Measurements from ENCODE around the gene ACER3. TPM values are rescaled to one million over a fixed set of nuclear protein-coding genes. Genes with fewer than 3 reads are reported as not detected.

Gene ACER3
- total RNA-seq, 1 experiment from 2014 or later, result 26.2 TPM

DNA sequence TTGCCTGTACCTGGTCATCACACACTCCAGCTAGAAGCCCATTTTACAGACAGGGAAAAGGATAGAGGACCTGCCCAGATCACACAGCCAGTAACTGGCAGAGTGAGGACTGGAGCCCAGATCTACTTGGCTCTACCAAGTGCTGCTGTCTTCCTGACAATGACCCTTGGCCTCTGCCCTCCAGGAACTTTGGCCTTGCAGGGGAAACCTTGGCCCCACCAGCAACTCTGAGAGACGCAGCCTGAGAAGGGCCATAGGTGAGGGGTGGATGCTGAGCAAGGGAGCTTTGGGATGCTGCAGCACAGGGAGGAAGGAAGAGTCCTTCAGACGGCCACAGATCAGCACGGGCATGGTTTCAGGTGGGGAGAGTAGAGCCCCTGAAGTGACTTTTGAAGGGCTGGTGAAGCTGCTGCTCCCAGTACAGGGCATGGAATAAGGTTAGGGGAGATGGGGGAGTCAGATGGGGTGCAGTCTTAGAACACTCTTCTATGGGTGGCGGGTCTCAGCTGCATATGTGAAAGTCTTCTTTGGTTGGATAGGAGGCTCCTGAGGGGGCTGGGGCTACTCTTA, 204.0 kb downstream of the ACER3 start:
- in situ Hi-C loops (cut with HindIII; ENCODE audit: low sequenced_read_pairs), result no loop called here

DNA sequence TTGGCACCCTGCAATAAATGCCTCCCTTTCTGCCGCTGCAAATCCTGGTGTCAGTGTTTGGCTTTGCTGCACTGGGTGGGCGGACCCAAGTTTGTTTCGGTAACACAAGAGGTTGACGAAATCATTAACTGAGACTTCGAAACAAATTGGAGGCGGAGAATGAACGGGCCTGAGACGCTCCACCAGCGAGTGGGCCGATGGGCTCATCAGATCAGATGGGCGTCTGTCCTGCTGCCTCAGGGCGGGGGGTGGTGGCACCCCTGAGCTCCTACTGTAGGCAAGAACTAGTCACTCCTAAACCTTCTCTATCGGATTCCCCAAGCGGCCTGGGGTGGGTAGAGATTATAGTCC, 205.1 kb downstream of the ACER3 start:
- in situ Hi-C loops (cut with HindIII; ENCODE audit: low sequenced_read_pairs), result no loop called here
- DNase-seq (ENCODE audit: low spot score), result peak; percentile 29

More for the DNA sequence above, 204.0 kb downstream of the ACER3 start:
- DNase-seq (ENCODE audit: low spot score), result no peak

DNA sequence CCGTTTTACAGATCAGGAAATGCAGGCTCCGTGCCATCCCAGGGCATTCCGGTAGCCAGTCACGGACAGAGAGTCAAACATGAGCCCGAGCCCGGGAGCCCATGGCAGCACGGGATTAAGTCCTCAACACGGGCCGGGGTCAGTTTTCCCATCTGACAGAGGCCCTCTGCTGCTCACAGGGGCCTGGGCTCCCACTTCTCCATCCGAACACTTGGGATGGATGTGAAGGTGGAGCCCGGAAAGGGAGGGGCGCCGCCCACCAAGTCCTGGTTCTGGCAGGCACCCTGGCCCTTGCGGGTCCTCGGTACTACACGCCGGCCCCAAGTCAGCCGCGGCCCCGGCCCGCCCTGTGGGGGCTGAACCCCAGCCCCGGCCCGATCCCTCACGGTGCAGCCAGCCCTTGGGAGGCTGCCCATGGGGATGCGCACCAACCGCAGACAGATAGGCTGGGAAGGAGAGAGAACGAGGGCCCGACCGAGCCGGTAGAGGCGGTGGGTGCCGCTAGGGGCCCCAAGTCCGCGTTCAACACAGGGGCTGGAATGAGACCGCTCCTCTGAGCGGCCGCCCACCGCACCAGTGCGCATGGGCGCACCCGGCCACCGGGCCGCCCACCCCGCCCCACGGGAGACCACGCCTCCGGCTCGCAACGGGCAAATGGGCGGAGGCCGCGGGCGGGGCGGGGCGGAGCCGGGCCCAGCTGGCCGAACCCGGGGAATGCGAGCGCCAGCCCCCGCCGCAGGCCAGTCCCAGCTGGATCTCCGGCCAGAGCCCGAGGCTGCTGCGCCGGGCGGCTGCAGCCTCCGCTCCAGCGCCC, 205.7 kb downstream of the ACER3 start, which contains the start of gene CAPN5:
Gene CAPN5 (plus strand): TSS at position 743 of the 814 bp plus-strand sequence. CDS start 17,916 bp downstream, outside the sequence.
- in situ Hi-C loops (cut with HindIII; ENCODE audit: low sequenced_read_pairs), result no loop called here
- peak; percentile 91 for DNase-seq (ENCODE audit: low spot score)

- DNase-seq (ENCODE audit: low spot score), result no peak
- in situ Hi-C loops (cut with HindIII; ENCODE audit: low sequenced_read_pairs), result no loop called here
Measured at GRCh38 chr11:77067861-77068443, 207.2 kb downstream of the ACER3 start.

GRCh38 chr11:77068457-77069335, 208.0 kb downstream of the ACER3 start:
- no peak for DNase-seq (ENCODE audit: low spot score)
- in situ Hi-C loops (cut with HindIII; ENCODE audit: low sequenced_read_pairs), result no loop called here

GRCh38 chr11:77069336-77069968, 208.7 kb downstream of the ACER3 start:
- no peak for DNase-seq (ENCODE audit: low spot score)
- in situ Hi-C loops (cut with HindIII; ENCODE audit: low sequenced_read_pairs), result no loop called here

DNA sequence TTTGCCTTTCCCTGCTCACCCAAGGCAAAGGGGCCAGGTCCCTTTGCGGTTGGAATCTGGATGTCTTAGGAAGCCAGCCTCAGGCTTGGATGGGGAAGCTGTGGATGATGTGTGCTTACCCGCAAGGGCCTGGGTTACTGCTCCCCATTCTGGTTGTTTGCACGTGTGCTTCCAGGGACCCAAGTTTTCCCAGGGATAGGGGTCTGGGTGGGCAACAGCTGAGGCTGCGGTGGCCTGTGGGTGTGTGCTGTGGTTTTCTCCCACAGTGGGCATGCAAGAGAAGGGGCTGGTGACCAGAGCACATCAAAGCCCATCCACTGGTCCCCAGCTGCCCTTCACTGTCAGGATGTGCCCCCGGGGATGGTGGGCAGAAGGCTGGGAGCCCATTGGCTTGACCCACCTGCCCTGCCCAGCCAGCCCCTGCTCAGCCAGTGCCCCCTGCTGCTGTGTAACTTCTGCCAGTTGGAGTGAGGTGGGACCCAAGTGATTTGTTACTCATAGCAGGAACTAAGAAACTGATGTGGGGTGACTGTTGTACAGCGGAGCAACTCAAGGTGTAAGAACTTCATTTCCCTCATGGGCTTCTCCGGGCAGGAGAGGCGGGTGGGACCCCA, 209.4 kb downstream of the ACER3 start:
- in situ Hi-C loops (cut with HindIII; ENCODE audit: low sequenced_read_pairs), result no loop called here
- no peak for DNase-seq (ENCODE audit: low spot score)

DNA sequence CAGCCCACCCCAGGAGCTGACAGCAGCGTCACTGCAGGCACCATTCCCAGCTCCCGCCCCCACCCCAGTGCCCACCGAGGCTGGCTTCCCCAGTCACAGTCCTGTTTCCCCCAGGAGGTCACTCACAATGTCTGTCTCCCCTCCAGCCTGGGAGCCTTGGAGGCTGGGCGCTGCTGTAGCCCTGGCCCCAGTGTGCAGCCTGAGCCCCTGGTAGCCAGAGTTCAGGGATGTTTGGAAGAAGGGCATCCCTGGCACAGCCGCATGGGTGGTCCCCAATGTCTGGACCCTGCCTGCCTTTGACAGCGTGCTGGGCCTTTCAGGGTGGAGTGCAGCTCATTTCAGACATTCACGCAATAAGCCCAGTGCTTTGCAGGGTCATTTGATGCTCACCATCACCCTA, 210.4 kb downstream of the ACER3 start:
- no peak for DNase-seq (ENCODE audit: low spot score)
- in situ Hi-C loops (cut with HindIII; ENCODE audit: low sequenced_read_pairs), result no loop called here

- in situ Hi-C loops (cut with HindIII; ENCODE audit: low sequenced_read_pairs), result no loop called here
- DNase-seq (ENCODE audit: low spot score), result no peak
Measured at GRCh38 chr11:77071671-77072605, 211.2 kb downstream of the ACER3 start.

- DNase-seq (ENCODE audit: low spot score), result no peak
- in situ Hi-C loops (cut with HindIII; ENCODE audit: low sequenced_read_pairs), result no loop called here
Measured at GRCh38 chr11:77072851-77073327, 212.2 kb downstream of the ACER3 start.

DNA sequence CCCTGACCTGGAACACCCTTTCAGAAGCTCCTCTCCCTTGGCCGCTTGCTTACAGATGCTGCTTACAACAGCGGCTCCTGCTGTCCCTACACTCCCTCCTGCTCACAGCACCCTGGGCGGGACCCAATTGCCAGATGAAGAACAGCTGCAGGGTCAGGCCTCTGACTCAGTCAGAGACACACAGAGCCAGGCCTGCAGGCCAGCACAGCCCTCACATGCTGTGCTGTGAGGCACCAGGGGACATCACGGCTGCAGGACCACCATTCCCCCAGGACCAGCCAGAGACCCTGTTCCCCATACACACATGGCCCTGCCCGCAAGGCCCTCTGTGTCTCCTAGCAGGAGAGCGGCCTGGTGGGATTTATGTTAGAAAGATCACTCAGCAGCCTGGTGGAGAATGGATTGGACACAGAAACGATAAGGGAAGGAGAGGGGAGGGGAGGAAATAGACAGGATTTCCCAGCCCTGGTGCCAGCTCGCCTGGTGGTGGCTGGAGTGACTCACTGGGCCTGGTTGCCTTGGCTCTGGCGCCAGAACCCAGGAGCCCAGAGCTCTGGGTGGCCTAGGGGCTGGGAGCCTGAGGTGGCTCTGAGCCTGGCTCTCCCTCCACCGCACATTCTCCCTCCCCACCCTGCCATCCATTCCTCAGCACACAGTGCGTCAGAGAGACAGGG, 212.7 kb downstream of the ACER3 start:
- no peak for DNase-seq (ENCODE audit: low spot score)
- in situ Hi-C loops (cut with HindIII; ENCODE audit: low sequenced_read_pairs), result no loop called here

- in situ Hi-C loops (cut with HindIII; ENCODE audit: low sequenced_read_pairs), result no loop called here
- no peak for DNase-seq (ENCODE audit: low spot score)
Measured at GRCh38 chr11:77074205-77074604, 213.5 kb downstream of the ACER3 start.

DNA sequence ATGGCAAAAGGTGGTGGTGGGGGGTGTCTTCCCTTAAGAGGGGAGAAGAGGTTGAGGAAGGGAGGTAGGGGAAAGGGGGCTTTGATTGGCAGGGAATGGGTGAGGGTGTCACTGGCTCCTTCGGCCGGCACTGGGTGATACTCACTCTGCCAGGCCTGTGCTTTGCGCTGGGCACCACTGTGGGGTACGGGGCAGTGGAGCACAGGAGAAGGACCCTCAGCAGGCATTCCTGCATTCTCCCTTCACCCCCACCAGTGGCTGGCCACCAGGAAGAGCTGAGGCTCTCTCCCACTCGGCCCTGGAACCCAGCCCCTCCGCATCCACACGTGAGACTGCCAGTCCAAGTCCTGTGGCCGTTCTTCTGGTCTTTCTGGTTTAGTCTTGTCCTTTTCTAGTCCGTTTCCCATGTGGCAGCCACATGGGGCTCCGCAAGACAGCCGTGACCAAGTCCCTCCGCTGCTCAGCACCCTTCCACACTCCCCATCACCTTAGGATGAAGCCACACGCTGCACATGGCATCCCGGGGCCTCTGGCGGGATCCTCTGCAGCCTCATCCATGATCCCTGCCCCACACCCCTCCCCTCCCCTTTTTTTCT, 214.0 kb downstream of the ACER3 start:
- in situ Hi-C loops (cut with HindIII; ENCODE audit: low sequenced_read_pairs), result no loop called here
- no peak for DNase-seq (ENCODE audit: low spot score)

DNA sequence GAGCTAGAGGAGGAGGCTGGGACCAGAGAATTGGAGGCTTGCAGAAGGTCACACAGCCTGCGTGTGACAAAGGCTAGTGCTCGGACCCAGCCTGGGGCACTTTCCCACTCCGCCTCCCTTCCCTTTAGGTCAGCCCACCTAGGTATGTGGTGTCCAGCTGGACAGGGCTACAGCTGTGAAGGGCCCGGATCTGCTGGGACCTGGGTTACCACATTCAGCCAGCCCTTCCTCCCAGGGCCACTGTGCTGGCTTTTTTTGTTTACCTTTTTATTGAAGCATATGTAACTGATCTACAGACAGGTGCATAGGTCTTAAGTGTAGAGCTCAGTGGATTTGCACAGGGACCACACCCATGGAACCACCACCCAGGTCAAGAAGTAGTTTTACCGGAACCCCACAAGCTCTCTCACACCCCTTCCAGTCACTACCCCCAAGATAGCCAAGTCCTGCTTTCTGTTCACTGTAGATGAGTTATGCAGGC, 214.7 kb downstream of the ACER3 start:
- DNase-seq (ENCODE audit: low spot score), result no peak
- in situ Hi-C loops (cut with HindIII; ENCODE audit: low sequenced_read_pairs), result no loop called here

Measured in G401 (cell line).